GM18870 (cell line): ENCODE measurements around the gene OR2T5.
"Not testable (repeated sequence)": the region's sequence is repeated elsewhere in the genome, so short reads cannot be mapped to it uniquely, and the experiment has no call there.

Experiments used
- ATAC-seq: cut with Tn5 transposase; IDR thresholded peaks from one replicate; pipeline ENCODE4 v1.9.1; 2021; ENCODE audit warnings: moderate library complexity; ENCODE audit not compliant: unreplicated experiment

OR2T5 gene

GRCh38 chr1:248500305-248501035 is 12.1 kb downstream of the OR2T5 start:
- not testable (repeated sequence) for ATAC-seq

GRCh38 chr1:248507773-248508172 is 19.4 kb downstream of the OR2T5 start, which contains the start of gene OR2G6:
OR2G6 (plus strand) TSS chr1:248508073; CDS start chr1:248521647, 13,574 bp downstream.
- not testable (repeated sequence) for ATAC-seq

- not testable (repeated sequence) for ATAC-seq
These were observed 21.8 kb downstream of the OR2T5 start for GRCh38 chr1:248510217-248510616.

- no peak for ATAC-seq
These were observed 33.5 kb downstream of the OR2T5 start for GRCh38 chr1:248521856-248522255.

GRCh38 chr1:248537449-248537848 is 49.1 kb downstream of the OR2T5 start:
- ATAC-seq = not testable (repeated sequence)
